Measurements from ENCODE around the gene MUC5B.

GRCh38 chr11:1261241-1262071 lies 38.6 kb downstream of the MUC5B start:
- TF ChIP-seq, protein P1, sequence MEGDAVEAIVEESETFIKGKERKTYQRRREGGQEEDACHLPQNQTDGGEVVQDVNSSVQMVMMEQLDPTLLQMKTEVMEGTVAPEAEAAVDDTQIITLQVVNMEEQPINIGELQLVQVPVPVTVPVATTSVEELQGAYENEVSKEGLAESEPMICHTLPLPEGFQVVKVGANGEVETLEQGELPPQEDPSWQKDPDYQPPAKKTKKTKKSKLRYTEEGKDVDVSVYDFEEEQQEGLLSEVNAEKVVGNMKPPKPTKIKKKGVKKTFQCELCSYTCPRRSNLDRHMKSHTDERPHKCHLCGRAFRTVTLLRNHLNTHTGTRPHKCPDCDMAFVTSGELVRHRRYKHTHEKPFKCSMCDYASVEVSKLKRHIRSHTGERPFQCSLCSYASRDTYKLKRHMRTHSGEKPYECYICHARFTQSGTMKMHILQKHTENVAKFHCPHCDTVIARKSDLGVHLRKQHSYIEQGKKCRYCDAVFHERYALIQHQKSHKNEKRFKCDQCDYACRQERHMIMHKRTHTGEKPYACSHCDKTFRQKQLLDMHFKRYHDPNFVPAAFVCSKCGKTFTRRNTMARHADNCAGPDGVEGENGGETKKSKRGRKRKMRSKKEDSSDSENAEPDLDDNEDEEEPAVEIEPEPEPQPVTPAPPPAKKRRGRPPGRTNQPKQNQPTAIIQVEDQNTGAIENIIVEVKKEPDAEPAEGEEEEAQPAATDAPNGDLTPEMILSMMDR (IDR thresholded peaks at IDR 0.05) = no peak
- TF ChIP-seq POLR2A (IDR thresholded peaks at IDR 0.05) = no peak
- TF ChIP-seq POLR2AphosphoS5 (IDR thresholded peaks at IDR 0.05; ENCODE audit: insufficient read depth in 1 of 2, low read depth in 1 of 2) = no peak

Data from vagina (tissue), 2 donors.